ENCODE measurements around the gene GNAO1.

GNAO1 gene

GRCh38 chr16:56196381-56196780 is 5.1 kb downstream of the GNAO1 start:
- DNase-seq (ENCODE audit: extremely low spot score) = no peak
- ChIA-PET POLR2A (no interaction called here), CTCF (no interaction called here)
- TF ChIP-seq, protein P1, sequence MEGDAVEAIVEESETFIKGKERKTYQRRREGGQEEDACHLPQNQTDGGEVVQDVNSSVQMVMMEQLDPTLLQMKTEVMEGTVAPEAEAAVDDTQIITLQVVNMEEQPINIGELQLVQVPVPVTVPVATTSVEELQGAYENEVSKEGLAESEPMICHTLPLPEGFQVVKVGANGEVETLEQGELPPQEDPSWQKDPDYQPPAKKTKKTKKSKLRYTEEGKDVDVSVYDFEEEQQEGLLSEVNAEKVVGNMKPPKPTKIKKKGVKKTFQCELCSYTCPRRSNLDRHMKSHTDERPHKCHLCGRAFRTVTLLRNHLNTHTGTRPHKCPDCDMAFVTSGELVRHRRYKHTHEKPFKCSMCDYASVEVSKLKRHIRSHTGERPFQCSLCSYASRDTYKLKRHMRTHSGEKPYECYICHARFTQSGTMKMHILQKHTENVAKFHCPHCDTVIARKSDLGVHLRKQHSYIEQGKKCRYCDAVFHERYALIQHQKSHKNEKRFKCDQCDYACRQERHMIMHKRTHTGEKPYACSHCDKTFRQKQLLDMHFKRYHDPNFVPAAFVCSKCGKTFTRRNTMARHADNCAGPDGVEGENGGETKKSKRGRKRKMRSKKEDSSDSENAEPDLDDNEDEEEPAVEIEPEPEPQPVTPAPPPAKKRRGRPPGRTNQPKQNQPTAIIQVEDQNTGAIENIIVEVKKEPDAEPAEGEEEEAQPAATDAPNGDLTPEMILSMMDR (IDR thresholded peaks at IDR 0.05; ENCODE audit: control extremely low read depth, extremely low read depth, low read depth, missing control alignments) = no peak

DNA sequence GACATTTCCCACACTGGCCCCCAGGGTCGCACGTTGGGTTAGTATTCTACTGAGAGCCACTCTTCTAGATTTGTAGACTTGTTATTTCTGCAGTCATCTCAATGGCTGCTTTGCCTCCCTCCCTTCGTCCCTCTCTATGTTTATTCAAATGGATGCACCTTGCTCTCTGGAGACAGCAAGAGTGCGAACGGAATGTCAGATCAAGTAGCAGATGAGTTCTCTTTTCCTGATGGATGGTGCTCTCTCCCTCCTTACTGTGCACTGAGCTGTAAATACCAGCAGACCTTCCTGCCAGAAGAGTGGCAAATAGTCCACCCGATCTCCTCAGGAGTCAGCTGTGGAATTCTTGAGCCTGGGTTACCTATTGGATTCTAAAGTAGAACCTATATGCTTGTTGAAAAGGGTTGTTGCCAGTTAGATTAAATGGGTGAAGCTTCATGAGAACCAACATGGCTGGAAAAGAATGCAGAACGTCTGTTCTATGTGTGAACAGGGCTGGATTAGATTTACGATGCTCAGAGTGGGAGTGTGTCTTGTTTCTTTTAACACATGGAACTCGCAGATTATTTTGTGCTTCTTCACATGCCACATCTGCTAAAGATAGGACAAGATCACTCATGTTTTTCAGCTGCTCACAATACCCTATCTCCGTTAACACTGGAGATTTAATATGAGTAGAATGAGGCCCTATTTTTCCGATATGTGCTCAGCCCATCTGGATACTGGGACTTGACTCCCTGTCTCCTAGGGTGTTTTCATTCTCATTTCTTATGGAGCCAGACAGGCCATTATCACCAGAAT is 6.1 kb downstream of the GNAO1 start:
- ChIA-PET CTCF (interaction anchor here (1.2 to 1.6 kb wide), 2 partner anchors 11 to 121 kb away, joined by 3 read pairs; no protein-coding TSS in a partner anchor), POLR2A (no interaction called here)
- no peak for DNase-seq (ENCODE audit: extremely low spot score)
- TF ChIP-seq, protein P1 (IDR thresholded peaks at IDR 0.05; ENCODE audit: control extremely low read depth, extremely low read depth, low read depth, missing control alignments) = no peak

GRCh38 chr16:56198006-56198754 is 6.9 kb downstream of the GNAO1 start:
- CTCF ChIA-PET = interaction anchor here (1.2 to 1.6 kb wide), 2 partner anchors 10 to 121 kb away, joined by 3 read pairs; no protein-coding TSS in a partner anchor
- TF ChIP-seq, protein P1 (IDR thresholded peaks at IDR 0.05; ENCODE audit: control extremely low read depth, extremely low read depth, low read depth, missing control alignments) = no peak
- DNase-seq (ENCODE audit: extremely low spot score) = no peak
- POLR2A ChIA-PET = no interaction called here

- DNase-seq (ENCODE audit: extremely low spot score) = no peak
- ChIA-PET POLR2A (no interaction called here), CTCF (interaction anchor here (1.6 kb wide), 1 partner anchor 120 kb away, joined by 3 read pairs; no protein-coding TSS in a partner anchor)
- TF ChIP-seq, protein P1 (IDR thresholded peaks at IDR 0.05; ENCODE audit: control extremely low read depth, extremely low read depth, low read depth, missing control alignments) = no peak
These were observed 7.4 kb downstream of the GNAO1 start for GRCh38 chr16:56198755-56199114.

GRCh38 chr16:56199164-56199563 is 7.9 kb downstream of the GNAO1 start:
- no peak for DNase-seq (ENCODE audit: extremely low spot score)
- TF ChIP-seq, protein P1 (IDR thresholded peaks at IDR 0.05; ENCODE audit: control extremely low read depth, extremely low read depth, low read depth, missing control alignments) = no peak
- CTCF ChIA-PET = interaction anchor here (1.6 kb wide), 1 partner anchor 120 kb away, joined by 3 read pairs; no protein-coding TSS in a partner anchor
- POLR2A ChIA-PET = no interaction called here

- no peak for DNase-seq (ENCODE audit: extremely low spot score)
- ChIA-PET CTCF (interaction anchor here (1.2 to 1.3 kb wide), 2 partner anchors 13 to 14 kb away, joined by 3 read pairs; no protein-coding TSS in a partner anchor), POLR2A (no interaction called here)
- TF ChIP-seq, protein P1 (IDR thresholded peaks at IDR 0.05; ENCODE audit: control extremely low read depth, extremely low read depth, low read depth, missing control alignments) = no peak
These were observed 9.7 kb downstream of the GNAO1 start for GRCh38 chr16:56201030-56201429.
